Hair follicle dermal papilla cell (primary cell): ENCODE data around the gene HID1. TPM values are rescaled to one million over a fixed set of nuclear protein-coding genes. Genes with fewer than 3 reads are reported as not detected.

ENCODE experiments used
- total RNA-seq: library from RNA; depleted of rRNA; stranded (reverse); fragments of >200 nt; gene quantifications from 2 replicates; pipeline ENCODE4 v1.2.3, GENCODE V29; 2012

Gene HID1
- 0.16 and 0.61 TPM in 2 replicates for total RNA-seq

GRCh38 chr17:74972107-74972972, at the start of gene HID1:
Gene HID1 (minus strand): TSS chr17:74972759. CDS start chr17:74972656, 103 bp downstream.

GRCh38 chr17:75012346-75013091, 40.0 kb upstream of the HID1 start, which contains the start of gene MRPL58:
Gene MRPL58 (plus strand): TSS chr17:75012670. CDS start chr17:75012687, 17 bp downstream.

GRCh38 chr17:74987418-74987908, 14.9 kb upstream of the HID1 start, which contains the start of gene CDR2L:
Gene CDR2L (plus strand): TSS chr17:74987632. CDS start chr17:74988044, 412 bp downstream.

GRCh38 chr17:74935585-74936469, 36.7 kb downstream of the HID1 start, which contains the start of gene OTOP3:
Gene OTOP3 (plus strand): TSS chr17:74935898. CDS start chr17:74935922, 24 bp downstream.

GRCh38 chr17:74924250-74924948, 48.2 kb downstream of the HID1 start, which contains the start of gene OTOP2:
Gene OTOP2 (plus strand): TSS chr17:74924273. CDS start chr17:74924633, 360 bp downstream.

GRCh38 chr17:74922694-74923537, 49.6 kb downstream of the HID1 start, which contains the start of gene USH1G:
Gene USH1G (minus strand): TSS chr17:74923255. CDS start chr17:74923073, 182 bp downstream.

Other genes with a start within 250 kb of the HID1 start
- gene RAB37, start 235.5 kb downstream of the HID1 start, total RNA-seq: 0.49 and 0.85 TPM in 2 replicates
- 15.4 and 23.3 TPM in 2 replicates for gene NHERF1, start 224.1 kb downstream of the HID1 start, total RNA-seq
- 39.3 and 42.5 TPM in 2 replicates for gene NAT9, start 196.4 kb downstream of the HID1 start, total RNA-seq
- 0.12 and 0.16 TPM in 2 replicates for gene GRIN2C, start 112.9 kb downstream of the HID1 start, total RNA-seq
- 14.1 and 26.0 TPM in 2 replicates for gene FDXR, start 99.8 kb downstream of the HID1 start, total RNA-seq
- gene FADS6, start 79.1 kb downstream of the HID1 start, total RNA-seq: not detected in 2 replicates
- gene USH1G, start 49.5 kb downstream of the HID1 start, total RNA-seq: not detected in 2 replicates
- gene OTOP2, start 48.5 kb downstream of the HID1 start, total RNA-seq: not detected in 2 replicates
- gene OTOP3, start 36.9 kb downstream of the HID1 start, total RNA-seq: not detected in 2 replicates
- 29.3 and 30.5 TPM in 2 replicates for gene CDR2L, start 14.9 kb upstream of the HID1 start, total RNA-seq
- 14.8 and 24.9 TPM in 2 replicates for gene MRPL58, start 39.9 kb upstream of the HID1 start, total RNA-seq
- gene ATP5PD, start 74.2 kb upstream of the HID1 start, total RNA-seq: 175 TPM in 2 replicates
- 24.5 and 25.3 TPM in 2 replicates for gene KCTD2, start 74.5 kb upstream of the HID1 start, total RNA-seq
- 28.1 and 33.5 TPM in 2 replicates for gene SLC16A5, start 115.2 kb upstream of the HID1 start, total RNA-seq
- gene ARMC7, start 137.2 kb upstream of the HID1 start, total RNA-seq: 1.8 and 3.2 TPM in 2 replicates
- 52.0 and 54.2 TPM in 2 replicates for gene NT5C, start 159.0 kb upstream of the HID1 start, total RNA-seq
- 67.5 and 75.2 TPM in 2 replicates for gene JPT1, start 181.8 kb upstream of the HID1 start, total RNA-seq
- 62.1 and 72.7 TPM in 2 replicates for gene SUMO2, start 210.2 kb upstream of the HID1 start, total RNA-seq
- 21.0 and 27.1 TPM in 2 replicates for gene NUP85, start 232.9 kb upstream of the HID1 start, total RNA-seq